ENCODE data around the gene CMTM8. TPM values are rescaled to one million over a fixed set of nuclear protein-coding genes. Genes with fewer than 3 reads are reported as not detected.

The CMTM8 gene
- total RNA-seq, 4 donors from 2014 or later: 4.4 to 39.2 (median 7.4) TPM

- H3K4me3 ChIP-seq: no peak overlapping the region
- no peaks in the 10 kb centered on the region for H3K9me3 ChIP-seq
- no peaks in the 10 kb centered on the region for H3K27me3 ChIP-seq
- no peaks in the 10 kb centered on the region for H3K36me3 ChIP-seq
- H3K4me1 ChIP-seq: no peaks in the 10 kb centered on the region
- intact Hi-C loops (cut with DNase I; ENCODE audit: low total_unique reads) (no loop called here), in situ Hi-C loops (cut with MboI; ENCODE audit: low pct_ligation_motif_present in 1 of 4, low pct_unique_long_range_greater_than_20kb in 1 of 4, low sequenced_read_pairs in 3 of 4) (no loop called here)
- DNase-seq: no peak
- 82 to 100% methylated on average over 1 of the region's 1 CpG for WGBS, 2 donors (ENCODE audit: low coverage in 1 of 2)
- TF ChIP-seq POLR2A (IDR thresholded peaks at IDR 0.05) (no peak), EP300 (IDR thresholded peaks at IDR 0.05; ENCODE audit: low read depth) (no peak), CTCF (IDR thresholded peaks at IDR 0.05) (no peak), POLR2AphosphoS5 (IDR thresholded peaks at IDR 0.05) (no peak)
- H3K27ac ChIP-seq: no peak overlapping the region
Measured at GRCh38 chr3:32312251-32312650, 73.8 kb downstream of the CMTM8 start.

GRCh38 chr3:32313169-32313568, 74.7 kb downstream of the CMTM8 start:
- in situ Hi-C loops (cut with MboI; ENCODE audit: low pct_ligation_motif_present in 1 of 4, low pct_unique_long_range_greater_than_20kb in 1 of 4, low sequenced_read_pairs in 3 of 4): no loop called here
- Histone ChIP-seq H3K4me3 (no peak overlapping the region), H3K36me3 (no peaks in the 10 kb centered on the region), H3K27ac (no peak overlapping the region), H3K27me3 (no peaks in the 10 kb centered on the region), H3K4me1 (no peaks in the 10 kb centered on the region), H3K9me3 (no peaks in the 10 kb centered on the region)
- intact Hi-C loops (cut with DNase I; ENCODE audit: low total_unique reads): no loop called here
- TF ChIP-seq POLR2A (IDR thresholded peaks at IDR 0.05) (no peak), POLR2AphosphoS5 (IDR thresholded peaks at IDR 0.05) (no peak), CTCF (IDR thresholded peaks at IDR 0.05) (no peak), EP300 (IDR thresholded peaks at IDR 0.05; ENCODE audit: low read depth) (no peak)
- WGBS, 2 donors (ENCODE audit: low coverage in 1 of 2): 92 to 95% methylated on average over 4 to 6 of the region's 6 CpGs
- no peak for DNase-seq

DNA sequence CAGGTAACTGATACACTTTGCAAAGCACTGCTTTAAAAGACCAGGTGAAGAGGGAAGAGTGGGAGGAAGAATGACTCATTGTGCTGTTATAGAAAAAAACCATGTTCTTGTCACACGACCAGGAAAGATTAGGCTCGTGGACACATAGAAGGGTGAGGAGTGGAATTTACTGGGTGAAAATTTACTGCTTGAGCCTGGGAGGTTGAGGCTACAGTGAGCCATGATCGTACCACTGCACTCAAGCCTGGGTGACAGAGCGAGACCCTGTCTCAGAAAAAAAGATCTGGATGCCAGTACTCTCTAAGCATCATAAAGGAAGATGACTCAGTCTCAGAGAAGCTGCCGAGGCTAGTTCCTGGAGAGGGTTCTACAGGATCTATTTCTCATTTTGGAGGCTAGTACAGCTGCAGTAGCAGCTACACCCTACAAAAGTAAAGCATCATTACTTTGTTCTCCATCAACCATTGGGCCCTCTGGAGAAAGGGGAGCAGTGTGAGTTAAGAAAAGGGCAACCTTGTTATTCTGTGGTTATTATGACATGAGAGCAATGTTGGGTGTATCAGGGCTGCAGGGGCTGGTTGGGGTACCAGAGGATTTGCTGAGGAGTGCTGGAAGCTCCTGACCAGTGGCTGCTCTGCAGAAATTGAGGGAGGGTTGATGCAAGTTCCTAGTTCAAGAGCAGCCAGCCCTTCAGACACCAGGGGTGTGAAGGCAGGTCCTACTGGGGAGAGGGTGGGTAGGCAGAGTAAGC, 75.4 kb downstream of the CMTM8 start:
- in situ Hi-C loops (cut with MboI; ENCODE audit: low pct_ligation_motif_present in 1 of 4, low pct_unique_long_range_greater_than_20kb in 1 of 4, low sequenced_read_pairs in 3 of 4): no loop called here
- 35 to 60% methylated on average over 2 to 5 of the region's 5 CpGs for WGBS, 2 donors (ENCODE audit: low coverage in 1 of 2)
- intact Hi-C loops (cut with DNase I; ENCODE audit: low total_unique reads): no loop called here
- no peaks in the 10 kb centered on the region for H3K4me1 ChIP-seq
- H3K4me3 ChIP-seq: no peak overlapping the region
- H3K36me3 ChIP-seq: no peaks in the 10 kb centered on the region
- H3K27me3 ChIP-seq: no peaks in the 10 kb centered on the region
- no peaks in the 10 kb centered on the region for H3K9me3 ChIP-seq
- H3K27ac ChIP-seq: no peak overlapping the region
- TF ChIP-seq POLR2AphosphoS5 (IDR thresholded peaks at IDR 0.05) (no peak), CTCF (IDR thresholded peaks at IDR 0.05) (no peak), EP300 (IDR thresholded peaks at IDR 0.05; ENCODE audit: low read depth) (no peak), POLR2A (IDR thresholded peaks at IDR 0.05) (no peak)
- DNase-seq: no peak

- Histone ChIP-seq H3K36me3 (no peaks in the 10 kb centered on the region), H3K9me3 (no peaks in the 10 kb centered on the region), H3K27me3 (no peaks in the 10 kb centered on the region), H3K4me1 (no peaks in the 10 kb centered on the region), H3K4me3 (no peak overlapping the region), H3K27ac (no peak overlapping the region)
- no peak for TF ChIP-seq POLR2AphosphoS5 (IDR thresholded peaks at IDR 0.05)
- intact Hi-C loops (cut with DNase I; ENCODE audit: low total_unique reads): no loop called here
- 93% methylated on average over 3 of the region's 3 CpGs; no CpG with 5 or more reads in 1 of the 2 donors for WGBS, 2 donors (ENCODE audit: low coverage in 1 of 2)
- DNase-seq: no peak
- in situ Hi-C loops (cut with MboI; ENCODE audit: low pct_ligation_motif_present in 1 of 4, low pct_unique_long_range_greater_than_20kb in 1 of 4, low sequenced_read_pairs in 3 of 4): no loop called here
Measured at GRCh38 chr3:32315441-32315840, 77.0 kb downstream of the CMTM8 start.

DNA sequence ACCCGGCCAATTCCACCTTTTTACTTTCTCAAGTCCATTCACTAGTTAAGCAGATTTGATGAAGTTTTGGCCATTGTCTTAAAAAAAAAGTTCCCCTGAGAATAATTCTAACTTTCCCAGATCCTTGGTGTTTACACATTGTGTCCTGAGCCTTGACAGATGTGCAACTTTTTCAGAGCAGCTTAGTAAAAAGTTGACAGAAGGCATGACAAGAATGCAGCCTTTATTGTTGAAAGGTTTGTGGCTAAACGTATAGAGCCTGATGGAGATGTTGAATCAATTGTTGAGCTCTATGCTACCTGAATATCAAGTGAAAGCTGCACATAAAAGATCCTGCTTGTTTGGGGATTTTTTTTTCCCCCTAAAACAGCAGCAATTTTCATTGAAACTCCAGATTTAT, 77.8 kb downstream of the CMTM8 start:
- Histone ChIP-seq H3K27me3 (no peaks in the 10 kb centered on the region), H3K36me3 (no peaks in the 10 kb centered on the region), H3K4me3 (no peak overlapping the region), H3K9me3 (no peaks in the 10 kb centered on the region), H3K27ac (no peak overlapping the region), H3K4me1 (no peaks in the 10 kb centered on the region)
- no peak for DNase-seq
- 72 to 75% methylated on average over 2 of the region's 2 CpGs for WGBS, 2 donors (ENCODE audit: low coverage in 1 of 2)
- intact Hi-C loops (cut with DNase I; ENCODE audit: low total_unique reads) (no loop called here), in situ Hi-C loops (cut with MboI; ENCODE audit: low pct_ligation_motif_present in 1 of 4, low pct_unique_long_range_greater_than_20kb in 1 of 4, low sequenced_read_pairs in 3 of 4) (no loop called here)
- TF ChIP-seq POLR2A (IDR thresholded peaks at IDR 0.05): no peak
- no peak for TF ChIP-seq EP300 (IDR thresholded peaks at IDR 0.05; ENCODE audit: low read depth)
- TF ChIP-seq CTCF (IDR thresholded peaks at IDR 0.05): no peak
